ENCODE data around the gene SLC35E4.

GRCh38 chr22:30603801-30604200, 31.8 kb upstream of the SLC35E4 start:
- TF ChIP-seq CTCF (IDR thresholded peaks at IDR 0.05) = no peak
- no peak for TF ChIP-seq EZH2 (IDR thresholded peaks at IDR 0.05; ENCODE audit: borderline replicate concordance, insufficient read depth, low read depth, low read length, poor library complexity, severe bottlenecking)
